Renal cortical epithelial cell (primary cell): Measurements from ENCODE around the gene FBXO33. TPM values are rescaled to one million over a fixed set of nuclear protein-coding genes. Genes with fewer than 3 reads are reported as not detected.

Experiments
- DNase-seq: peaks from one replicate; pipeline ENCODE4 v3.0.0-alpha.2; 2011; ENCODE audit warnings: low read depth
- total RNA-seq: library from RNA; depleted of rRNA; stranded (reverse); fragments of >200 nt; gene quantifications from 2 replicates; pipeline ENCODE4 v1.2.3, GENCODE V29; 2014

FBXO33 gene
- total RNA-seq, 1 donor from 2014 or later, result 22.4 TPM

- peak; percentile 6 for DNase-seq
Observed at GRCh38 chr14:39430762-39431415, 1.3 kb downstream of the FBXO33 start.

DNA sequence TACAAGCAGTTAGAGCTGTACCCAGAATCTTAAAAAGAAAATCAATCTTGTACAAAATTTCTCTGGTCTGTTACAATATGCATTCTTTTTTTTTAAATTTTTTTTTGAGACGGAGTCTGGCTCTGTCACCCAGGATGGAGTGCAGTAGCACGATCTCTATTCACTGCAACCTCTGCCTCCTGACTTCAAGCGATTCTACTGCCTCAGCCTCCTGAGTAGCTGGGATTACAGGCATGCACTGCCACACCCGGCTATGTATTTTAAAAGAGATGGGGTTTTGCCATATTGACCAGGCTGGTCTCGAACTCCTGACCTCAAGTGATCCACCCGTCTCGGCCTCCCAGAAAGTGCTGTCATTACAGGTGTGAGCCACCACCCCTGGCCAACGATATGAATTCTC lies 4.1 kb downstream of the FBXO33 start:
- DNase-seq, result no peak

DNA sequence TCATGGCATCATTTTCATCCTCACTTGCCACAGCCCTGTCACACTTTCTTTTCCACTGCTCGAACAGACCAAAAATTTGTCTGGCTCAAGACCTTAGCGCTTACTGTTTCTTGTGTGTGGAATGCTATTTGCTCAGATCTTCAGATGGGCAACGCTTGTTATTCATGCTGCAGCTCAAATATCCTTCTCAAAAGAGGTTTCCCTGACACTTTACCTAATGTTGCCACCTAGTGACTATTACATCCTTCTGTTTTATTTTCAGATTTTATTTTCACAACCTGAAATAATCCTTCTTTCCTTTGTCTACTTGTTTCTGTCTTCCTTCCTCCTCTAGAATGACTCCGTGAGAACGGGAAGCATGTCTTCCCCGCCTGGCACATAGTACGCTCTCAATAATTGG lies 5.6 kb downstream of the FBXO33 start:
- peak; percentile 76 for DNase-seq

- no peak for DNase-seq
Observed at GRCh38 chr14:39425947-39426346, 6.3 kb downstream of the FBXO33 start.

GRCh38 chr14:39423793-39424192 lies 8.4 kb downstream of the FBXO33 start:
- no peak for DNase-seq

- DNase-seq, result no peak
Observed at GRCh38 chr14:39422243-39422642, 10.0 kb downstream of the FBXO33 start.

DNA sequence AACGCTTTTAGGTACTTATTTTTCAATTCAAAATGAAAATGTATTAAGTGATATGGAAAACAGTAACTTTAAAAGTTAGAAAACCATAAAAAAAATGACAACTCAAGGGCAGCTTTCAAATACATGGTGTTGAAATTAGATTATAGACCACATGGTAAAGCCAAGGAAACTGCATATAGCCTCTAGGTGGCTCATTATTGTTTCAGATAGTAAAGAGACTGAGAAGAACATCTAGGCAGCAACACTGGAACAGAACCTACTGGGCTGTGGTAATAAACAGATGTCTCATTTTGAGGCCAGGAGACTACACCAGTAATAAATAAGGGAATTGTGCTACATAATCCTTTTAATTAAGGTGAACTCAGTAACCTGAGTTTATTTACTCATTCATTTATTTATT lies 13.0 kb downstream of the FBXO33 start:
- DNase-seq, result no peak

- DNase-seq, result no peak
Observed at GRCh38 chr14:39417014-39417413, 15.2 kb downstream of the FBXO33 start.

- no peak for DNase-seq
Observed at GRCh38 chr14:39416072-39416471, 16.2 kb downstream of the FBXO33 start.

DNA sequence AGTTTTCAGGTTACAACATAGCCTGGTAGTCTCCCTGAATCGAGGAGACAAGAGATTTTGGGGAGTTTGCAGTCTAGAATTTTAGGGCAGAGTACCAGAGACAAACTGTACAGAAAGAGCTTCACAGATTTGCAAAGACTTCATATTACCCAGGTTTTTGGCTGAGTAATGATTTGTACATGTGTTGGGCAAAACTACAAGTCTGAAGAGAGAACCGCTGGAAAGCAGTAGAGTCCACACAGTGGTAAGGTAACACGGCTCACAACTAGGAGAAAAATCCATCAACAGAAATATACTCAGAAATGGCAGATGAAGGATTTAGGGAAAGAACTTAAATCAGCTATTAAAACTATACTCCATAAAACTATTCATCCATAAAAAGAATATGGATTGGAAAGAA lies 25.7 kb downstream of the FBXO33 start:
- DNase-seq, result no peak

DNA sequence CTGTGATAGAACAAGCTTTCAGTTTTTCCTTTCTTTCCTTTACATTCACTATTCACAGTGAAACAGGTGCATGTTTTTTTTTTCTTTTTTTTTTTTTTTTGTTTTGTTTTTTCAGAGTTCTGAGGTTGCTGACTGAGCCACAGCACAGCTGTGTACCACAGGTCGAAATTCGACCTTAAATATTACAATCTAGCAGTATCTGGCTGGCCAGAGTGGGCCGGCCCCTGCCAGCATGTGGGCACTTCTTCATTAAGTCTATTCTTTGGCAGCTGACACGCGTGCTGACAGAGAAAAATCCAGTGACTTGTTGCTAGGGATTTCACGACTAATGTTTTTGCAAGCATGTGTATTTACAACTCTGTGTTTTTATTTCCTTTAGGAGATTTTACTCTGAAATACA lies 33.9 kb downstream of the FBXO33 start:
- DNase-seq, result no peak

DNA sequence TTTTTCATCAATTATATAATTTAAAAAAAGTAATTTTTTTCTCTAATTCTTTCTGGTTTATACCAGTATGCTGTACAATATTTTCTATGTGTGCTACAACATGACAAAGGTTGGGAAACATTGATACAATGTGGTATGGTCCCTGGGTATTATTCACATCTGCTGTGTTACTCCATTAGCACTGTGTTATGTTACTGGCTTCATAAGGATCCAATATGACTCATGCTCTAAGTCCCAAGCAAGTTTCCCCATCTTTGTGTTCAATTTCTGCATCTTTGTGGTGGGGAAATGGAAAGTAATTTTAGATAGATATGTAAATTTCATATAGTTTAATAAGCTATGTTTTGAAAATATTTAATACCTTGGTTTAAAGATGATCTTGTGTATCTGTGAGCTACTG lies 35.8 kb downstream of the FBXO33 start:
- no peak for DNase-seq

GRCh38 chr14:39395555-39396254 lies 36.5 kb downstream of the FBXO33 start:
- DNase-seq, result no peak

DNA sequence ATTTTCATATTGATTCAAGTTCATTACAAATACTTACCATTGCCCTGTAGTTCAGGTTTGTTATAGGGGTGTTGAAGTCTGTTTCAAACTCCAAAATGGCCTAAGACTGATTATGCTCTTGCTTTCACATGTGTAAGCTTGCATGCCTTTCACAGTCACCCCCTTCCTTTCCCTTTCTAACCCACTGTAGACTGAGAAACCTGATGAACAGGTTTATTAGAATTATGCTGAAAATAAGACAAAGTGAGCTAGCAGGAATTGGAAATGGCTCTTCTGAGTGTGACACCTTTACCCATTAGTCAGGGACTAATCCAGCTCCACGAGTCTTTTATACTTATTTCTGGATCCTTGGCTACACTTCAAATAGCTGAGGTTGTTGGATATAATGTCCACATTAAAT lies 38.9 kb downstream of the FBXO33 start:
- peak; percentile 15 for DNase-seq

- DNase-seq, result no peak
Observed at GRCh38 chr14:39384177-39384576, 48.1 kb downstream of the FBXO33 start.

DNA sequence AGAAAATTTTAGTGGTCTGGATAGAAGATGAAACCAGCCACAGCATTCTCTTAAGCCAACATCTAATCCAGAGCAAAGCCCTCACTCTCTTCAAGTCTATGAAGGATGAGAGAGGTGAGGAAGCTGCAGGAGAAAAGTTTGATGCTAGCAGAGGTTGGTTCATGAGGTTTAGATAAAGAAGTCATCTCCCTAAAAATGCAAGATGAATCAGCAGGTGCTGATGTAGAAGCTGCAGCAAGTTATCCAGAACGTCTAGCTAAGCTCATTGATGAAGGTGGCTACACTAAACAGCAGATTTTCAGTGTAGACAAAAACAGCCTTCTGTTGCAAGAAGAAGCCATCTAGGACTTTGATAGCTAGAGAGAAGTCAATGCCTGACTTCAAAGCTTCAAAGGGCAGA lies 48.5 kb downstream of the FBXO33 start:
- no peak for DNase-seq

- peak; percentile 26 for DNase-seq
Observed at GRCh38 chr14:39383026-39383660, 49.1 kb downstream of the FBXO33 start.

- no peak for DNase-seq
Observed at GRCh38 chr14:39382463-39382862, 49.8 kb downstream of the FBXO33 start.

- peak; percentile 22 for DNase-seq
Observed at GRCh38 chr14:39381366-39381765, 50.9 kb downstream of the FBXO33 start.

- peak; percentile 10 for DNase-seq
Observed at GRCh38 chr14:39376667-39377403, 55.4 kb downstream of the FBXO33 start.

- peak; percentile 27 for DNase-seq
Observed at GRCh38 chr14:39374851-39375250, 57.4 kb downstream of the FBXO33 start.

GRCh38 chr14:39372656-39373055 lies 59.6 kb downstream of the FBXO33 start:
- DNase-seq, result no peak
